IPS-18c (cell line): ENCODE results near the gene DNAJC28.
"Not testable (repeated sequence)": the region's sequence is repeated elsewhere in the genome, so short reads cannot be mapped to it uniquely, and the experiment has no call there.

Source experiments
- H3K4me3 ChIP-seq: 2 replicates; pipeline ENCODE4 v1.7.0; 2013; ENCODE audit warnings: low read depth, mild to moderate bottlenecking, low read length, moderate library complexity; ENCODE audit not compliant: insufficient read depth
- H3K9me3 ChIP-seq: one replicate; pipeline ENCODE4 v1.6.1; 2013; ENCODE audit warnings: mild to moderate bottlenecking, low read length, moderate library complexity; ENCODE audit not compliant: control insufficient read depth, insufficient read depth

Gene DNAJC28, protein sequence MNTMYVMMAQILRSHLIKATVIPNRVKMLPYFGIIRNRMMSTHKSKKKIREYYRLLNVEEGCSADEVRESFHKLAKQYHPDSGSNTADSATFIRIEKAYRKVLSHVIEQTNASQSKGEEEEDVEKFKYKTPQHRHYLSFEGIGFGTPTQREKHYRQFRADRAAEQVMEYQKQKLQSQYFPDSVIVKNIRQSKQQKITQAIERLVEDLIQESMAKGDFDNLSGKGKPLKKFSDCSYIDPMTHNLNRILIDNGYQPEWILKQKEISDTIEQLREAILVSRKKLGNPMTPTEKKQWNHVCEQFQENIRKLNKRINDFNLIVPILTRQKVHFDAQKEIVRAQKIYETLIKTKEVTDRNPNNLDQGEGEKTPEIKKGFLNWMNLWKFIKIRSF

DNA sequence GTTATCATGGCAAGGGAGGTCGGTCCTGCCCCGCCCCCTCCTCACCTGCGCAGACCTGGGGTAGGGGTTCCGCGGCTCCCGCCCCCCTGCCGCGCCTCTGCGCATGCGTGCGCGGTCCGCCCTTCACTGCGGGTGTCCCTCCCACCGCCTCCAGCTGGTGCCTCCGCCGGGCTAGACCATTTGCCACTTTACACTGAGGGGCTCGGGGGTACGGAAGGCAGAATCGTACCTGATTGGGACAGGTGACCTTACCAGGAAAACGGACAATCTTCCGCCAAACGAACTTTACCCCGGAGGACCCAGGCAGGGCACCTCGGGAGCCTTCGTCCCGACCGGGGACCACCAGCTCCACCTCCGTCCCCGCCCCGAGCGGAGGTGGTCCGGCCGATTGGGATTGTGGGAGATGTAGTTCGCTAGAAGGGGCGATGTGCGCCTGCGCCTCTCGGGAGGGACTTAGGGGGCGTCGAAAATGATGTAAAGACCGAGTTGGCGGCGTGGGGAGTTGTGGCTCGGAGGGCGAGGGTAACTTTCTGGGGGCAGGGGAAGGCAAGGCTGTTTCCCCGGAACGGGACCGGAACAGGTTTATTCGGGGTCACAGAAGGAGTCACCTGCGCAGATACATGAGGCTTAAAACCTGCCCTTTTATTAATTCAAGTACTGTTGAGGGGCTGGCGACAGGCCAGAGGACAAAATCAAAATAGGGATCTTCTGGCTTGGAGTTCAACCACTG, at the start of gene DNAJC28:
Gene DNAJC28, minus strand, starts transcription at position 344 of the 730 bp plus-strand sequence. CDS start 2,323 bp downstream, outside the sequence.
- peak within 1 kb of the TSS; percentile 76 for H3K4me3 ChIP-seq
- H3K9me3 ChIP-seq, result no peaks in the 10 kb centered on the region

DNA sequence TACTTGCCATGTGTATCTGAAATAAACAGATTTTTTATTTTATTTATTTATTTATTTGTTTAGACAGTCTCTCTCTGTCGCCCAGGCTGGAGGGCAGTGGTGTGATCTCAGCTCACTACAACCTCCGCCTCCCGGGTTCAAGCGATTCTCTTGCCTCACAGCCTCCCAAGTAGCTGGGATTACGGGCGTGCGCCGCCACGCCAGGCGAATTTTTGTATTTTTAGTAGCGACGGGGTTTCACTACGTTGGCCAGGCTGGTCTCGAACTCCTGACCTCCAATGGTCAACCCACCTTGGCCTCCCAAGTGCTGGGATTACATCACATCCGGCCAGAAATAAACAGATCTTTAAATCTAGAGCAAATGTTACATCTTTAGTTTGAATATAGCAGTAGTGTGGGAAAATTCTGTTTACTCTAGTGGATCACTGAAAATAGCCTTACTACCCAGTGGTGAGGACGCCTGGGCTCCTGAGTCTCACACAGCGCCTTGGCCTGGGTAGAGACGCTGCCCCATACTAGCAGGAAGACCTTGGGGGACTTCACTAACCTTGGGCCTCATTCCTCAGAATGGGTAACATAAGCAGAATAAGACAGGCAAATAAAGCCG, 49.7 kb upstream of the DNAJC28 start:
- H3K4me3 ChIP-seq, result peak overlapping the region; percentile 98
- no peaks in the 10 kb centered on the region for H3K9me3 ChIP-seq

DNA sequence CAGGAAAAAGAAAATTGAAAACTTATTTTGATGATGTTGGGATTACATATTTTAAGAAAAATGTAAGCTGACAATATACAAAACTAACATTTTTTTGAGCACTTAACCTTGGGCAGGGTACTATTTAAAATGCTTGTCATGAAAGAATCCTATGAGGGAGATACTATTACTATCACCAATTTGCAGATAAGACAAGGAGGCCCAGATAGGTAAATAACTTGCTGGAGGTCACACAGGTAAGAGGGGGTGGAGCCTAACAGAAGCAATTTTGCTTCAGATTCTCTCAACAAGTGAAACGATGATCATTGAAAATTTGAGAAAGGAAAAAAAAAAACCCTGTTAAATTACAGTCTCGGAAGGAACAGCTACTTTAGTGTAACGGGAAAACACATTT, 49.2 kb upstream of the DNAJC28 start:
- Histone ChIP-seq H3K4me3 (peak overlapping the region; percentile 98; the same call in 1 of the 2 replicates), H3K9me3 (no peaks in the 10 kb centered on the region)

DNA sequence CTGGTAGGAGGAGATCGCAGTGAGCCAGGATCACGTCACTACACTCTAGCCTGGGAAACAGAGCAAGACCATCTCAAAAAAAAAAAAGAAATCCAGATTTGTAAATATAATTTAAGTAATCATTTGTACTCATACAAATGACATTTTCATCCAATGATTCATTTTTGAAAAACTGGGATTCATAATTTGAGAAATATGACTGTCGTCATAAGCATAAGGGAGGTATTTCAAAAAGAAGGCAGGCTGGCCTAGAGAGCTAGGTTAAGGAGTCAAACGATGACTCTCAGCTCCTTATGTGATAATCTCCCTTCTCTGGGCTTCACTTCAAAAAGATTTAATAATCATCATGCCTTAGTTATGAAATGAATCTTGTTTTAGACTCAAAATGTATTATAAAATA, 48.1 kb upstream of the DNAJC28 start:
- no peak overlapping the region for H3K4me3 ChIP-seq
- H3K9me3 ChIP-seq, result no peaks in the 10 kb centered on the region

DNA sequence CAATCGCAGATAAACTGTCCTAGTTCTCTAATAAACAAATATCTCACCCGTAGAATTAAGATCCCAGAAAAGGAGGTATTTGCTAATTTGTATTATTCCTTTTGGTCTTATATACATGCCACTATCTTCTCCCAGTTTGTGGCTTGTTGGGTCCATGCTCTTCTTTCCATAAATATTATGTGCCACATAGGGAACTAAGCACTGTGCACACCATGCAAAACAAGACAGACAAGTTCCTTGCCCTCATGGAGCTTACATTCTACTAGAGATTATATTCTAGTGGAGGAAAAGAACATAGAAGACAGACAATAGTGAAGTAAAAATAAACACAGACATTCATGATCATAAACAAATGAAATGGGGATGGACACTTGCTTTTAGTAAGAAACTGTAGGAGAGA, 45.7 kb upstream of the DNAJC28 start:
- Histone ChIP-seq H3K4me3 (no peak overlapping the region), H3K9me3 (no peaks in the 10 kb centered on the region)

DNA sequence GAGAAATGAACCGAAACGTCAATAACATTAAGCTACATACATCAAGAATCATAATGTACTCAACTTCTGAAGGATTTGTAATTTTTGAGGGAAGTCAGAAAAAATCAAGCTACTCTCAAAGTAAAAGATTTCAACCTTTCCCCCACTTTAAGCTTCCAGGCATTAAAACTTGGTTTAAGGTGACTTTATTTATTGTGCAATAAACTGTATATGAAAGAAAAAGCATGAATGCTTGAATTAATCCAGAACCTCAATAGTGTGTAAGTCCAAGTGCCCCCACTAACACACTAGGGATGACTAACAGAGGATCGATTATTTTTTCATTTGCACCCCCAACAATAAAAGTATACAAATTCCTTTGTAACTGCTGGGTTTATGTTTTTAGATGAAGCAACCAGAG, 39.5 kb upstream of the DNAJC28 start:
- Histone ChIP-seq H3K4me3 (no peak overlapping the region), H3K9me3 (no peaks in the 10 kb centered on the region)

DNA sequence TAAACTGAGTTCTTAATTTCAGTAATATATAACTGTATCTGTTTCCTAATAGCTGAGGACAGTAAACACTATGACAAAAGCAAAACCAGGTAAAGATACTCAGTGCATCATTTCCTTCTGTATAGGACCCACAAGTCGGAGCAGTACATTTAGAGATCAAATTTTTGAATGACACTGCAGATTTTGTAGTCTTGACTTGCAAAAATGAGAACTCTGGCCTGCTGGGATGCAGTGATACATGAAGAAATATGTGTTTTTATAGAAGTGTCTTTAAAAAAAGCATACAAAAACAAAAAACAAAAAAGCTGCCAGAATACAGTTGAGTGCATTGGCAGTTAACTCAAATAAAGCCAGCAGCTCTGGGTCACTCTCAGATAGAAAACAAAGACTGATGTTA, 31.4 kb upstream of the DNAJC28 start:
- Histone ChIP-seq H3K4me3 (no peak overlapping the region), H3K9me3 (no peaks in the 10 kb centered on the region)

DNA sequence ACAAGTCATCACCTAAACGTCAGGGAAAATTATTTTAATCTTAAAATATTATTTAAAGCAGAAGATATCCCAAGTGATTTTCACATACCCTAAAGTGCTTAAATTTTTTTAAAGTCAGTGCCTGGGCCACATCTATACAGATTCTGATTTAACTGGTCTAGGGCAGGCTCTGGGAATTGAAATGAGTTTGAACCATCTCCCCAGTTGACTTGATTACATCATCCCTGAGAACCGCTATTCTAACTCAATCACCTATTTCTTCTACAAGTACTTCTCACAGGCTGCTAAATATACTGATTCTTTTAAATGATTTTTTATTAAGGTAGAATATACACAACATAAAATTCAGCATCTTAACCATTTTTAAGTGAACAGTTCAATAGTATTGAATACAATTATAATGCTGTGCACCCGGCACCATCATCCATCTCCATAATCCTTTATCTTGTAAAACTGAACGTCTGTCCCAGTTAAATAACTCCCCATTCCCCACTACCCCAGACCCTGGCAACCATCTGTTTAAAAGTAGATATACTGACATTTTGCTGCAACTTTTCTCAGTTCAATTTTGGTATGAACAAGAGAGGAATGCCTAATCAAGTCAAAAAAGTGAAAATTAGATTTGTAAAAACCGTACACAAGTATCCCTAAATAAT, 30.9 kb upstream of the DNAJC28 start:
- H3K4me3 ChIP-seq, result no peak overlapping the region
- no peaks in the 10 kb centered on the region for H3K9me3 ChIP-seq

DNA sequence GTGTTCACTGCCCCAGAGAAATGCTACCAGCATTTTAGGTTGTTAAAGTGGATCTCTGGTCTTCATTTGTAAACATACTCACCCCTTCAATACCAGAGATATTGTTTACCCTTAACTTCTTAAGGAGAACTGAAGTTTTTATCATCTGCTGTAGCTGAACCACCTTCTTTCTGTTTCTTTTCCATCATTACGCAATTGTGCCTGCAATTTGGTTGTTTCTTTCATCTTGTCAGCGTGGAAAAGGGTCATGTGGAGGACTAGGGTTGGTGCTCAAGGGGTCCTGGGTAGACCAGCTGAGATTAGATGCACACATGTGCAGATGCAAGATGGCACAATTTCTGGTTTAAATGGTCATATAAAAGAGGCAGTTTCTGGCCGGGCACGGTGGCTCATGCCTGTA, 27.4 kb upstream of the DNAJC28 start:
- Histone ChIP-seq H3K9me3 (no peaks in the 10 kb centered on the region), H3K4me3 (no peak overlapping the region)

DNA sequence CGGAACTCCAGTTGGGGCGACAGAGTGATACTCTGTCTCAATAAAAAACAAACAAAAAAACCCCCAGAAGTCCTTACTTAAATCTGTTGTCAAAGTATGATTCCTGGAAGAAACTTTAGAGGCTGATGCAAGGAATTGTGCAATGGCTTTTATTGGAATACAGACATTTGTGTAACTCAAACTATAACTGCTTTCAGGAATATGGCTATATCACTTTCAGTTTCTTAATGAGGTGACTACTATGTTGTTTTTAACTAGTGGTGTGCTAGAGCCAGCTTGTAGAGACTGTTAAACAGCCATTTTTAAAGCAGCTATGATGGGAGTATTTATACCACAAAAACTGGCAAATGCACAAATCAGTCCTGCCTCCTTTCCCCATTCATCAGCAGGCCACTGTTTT, 22.7 kb upstream of the DNAJC28 start:
- H3K9me3 ChIP-seq, result no peaks in the 10 kb centered on the region

DNA sequence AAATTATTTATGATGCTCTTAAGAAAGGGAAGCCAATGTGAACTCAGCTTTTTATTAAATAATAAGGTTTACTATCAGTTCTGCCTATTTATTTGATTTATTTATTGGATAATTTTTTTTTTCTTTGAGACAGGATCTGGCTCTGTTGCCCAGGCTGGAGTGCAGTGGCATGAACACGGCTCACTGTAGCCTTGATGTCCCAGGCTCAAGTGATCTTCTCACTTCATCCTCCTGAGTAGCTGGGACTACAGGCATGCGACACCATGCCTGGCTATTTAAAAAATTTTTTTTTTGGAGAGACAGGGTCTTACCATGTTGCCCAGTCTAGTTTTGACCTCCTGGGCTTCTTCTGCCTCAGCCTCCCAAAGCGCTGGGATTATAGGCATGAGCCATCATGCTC, 21.0 kb upstream of the DNAJC28 start:
- Histone ChIP-seq H3K9me3 (no peaks in the 10 kb centered on the region), H3K4me3 (no peak overlapping the region)

More for the DNA sequence above, 22.7 kb upstream of the DNAJC28 start:
- no peak overlapping the region for H3K4me3 ChIP-seq

DNA sequence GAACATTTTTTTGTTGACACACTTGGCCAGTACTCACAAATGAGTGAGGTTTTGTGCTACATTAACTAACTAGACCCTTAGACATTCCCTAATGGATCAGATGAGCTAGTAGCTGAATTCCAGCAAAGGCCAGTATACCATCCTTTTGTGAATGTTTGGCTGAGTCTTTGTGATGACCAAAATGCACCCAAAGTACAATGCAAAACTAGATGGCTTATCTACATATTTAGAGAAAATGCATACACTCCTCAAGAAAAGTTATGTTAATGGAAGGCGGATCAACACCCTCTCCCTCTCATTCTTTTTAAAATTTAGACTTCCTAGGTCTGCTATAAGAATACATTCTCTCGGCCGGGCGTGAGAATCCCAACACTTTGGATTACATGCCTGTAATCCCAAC, 20.1 kb upstream of the DNAJC28 start:
- no peaks in the 10 kb centered on the region for H3K9me3 ChIP-seq
- no peak overlapping the region for H3K4me3 ChIP-seq

DNA sequence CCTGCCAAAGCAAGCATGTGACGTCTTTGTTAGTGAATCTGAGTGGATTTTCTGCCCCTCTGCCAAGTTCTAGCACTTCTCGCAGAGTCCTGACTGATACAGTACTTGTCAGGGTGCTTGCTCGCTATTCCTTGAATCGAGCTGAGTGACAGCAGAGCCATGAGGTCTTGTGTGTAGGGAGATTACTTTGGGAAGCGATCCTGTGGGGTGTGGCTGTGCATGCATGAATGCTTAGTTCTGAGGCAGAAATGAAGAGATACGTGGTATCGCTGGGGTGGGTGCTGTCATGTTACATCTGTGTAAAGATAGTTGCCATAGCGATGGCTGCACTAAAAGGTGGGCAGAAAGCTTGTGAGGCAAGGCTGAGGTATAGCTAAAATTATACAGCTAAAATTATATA, 19.3 kb upstream of the DNAJC28 start:
- no peak overlapping the region for H3K4me3 ChIP-seq
- no peaks in the 10 kb centered on the region for H3K9me3 ChIP-seq

DNA sequence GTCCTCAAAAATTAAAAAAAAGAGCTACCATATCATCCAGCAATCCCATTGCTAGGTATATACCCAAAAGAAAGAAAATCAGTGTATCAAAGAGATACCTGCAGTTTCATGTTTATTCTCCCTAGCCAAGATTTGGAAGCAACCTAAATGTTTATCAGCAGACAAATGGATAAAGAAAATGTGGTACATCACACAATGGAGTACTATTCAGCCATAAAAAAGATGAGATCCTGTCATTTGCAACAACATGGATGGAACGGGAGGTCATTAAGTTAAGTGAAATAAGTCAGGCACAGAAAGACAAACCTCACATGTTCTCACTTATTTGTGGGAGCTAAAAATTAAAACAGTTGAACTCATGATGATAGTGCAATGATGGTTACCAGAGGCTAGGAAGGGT, 15.5 kb upstream of the DNAJC28 start:
- H3K4me3 ChIP-seq, H3K9me3 ChIP-seq: not testable (repeated sequence)

DNA sequence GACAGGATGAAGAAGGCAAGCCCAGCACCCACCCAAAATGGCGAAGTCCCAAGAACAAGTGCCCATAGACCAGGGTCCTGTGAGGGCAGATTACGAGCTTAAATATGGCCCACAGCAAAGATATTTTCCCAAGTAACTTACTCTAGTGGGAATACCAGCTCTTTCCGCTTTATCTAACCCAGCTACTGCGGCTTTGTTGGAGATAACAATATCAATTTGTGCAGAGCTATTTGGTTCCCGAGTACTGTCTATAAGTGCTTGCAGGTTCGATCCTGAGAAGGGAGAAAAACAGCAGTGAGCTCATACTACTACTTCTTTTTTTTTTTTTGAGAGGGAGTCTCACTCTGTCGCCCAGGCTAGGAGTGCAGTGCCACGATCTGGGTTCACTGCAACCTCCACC, 14.3 kb upstream of the DNAJC28 start:
- H3K9me3 ChIP-seq, result no peaks in the 10 kb centered on the region
- H3K4me3 ChIP-seq, result no peak overlapping the region

DNA sequence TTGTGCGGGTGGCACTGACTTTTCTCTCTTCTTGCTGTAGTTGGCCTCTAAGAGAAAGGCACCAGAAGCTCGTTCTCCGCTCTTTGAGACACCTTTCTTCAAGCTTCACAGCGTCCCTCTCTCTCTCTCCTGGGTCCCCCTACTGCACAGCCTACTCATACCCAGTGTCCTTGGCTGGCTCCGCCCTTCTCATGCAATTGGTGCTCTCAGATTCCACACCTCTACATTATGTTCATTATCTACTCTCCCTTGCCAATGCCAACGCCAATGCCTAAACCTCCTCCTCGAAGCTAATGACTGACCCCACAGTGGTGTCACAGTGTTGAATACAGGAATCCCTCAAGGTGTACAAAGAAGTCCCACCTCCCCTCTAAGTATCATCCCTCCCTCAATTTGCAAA, 4.8 kb upstream of the DNAJC28 start:
- H3K9me3 ChIP-seq, result no peaks in the 10 kb centered on the region
- H3K4me3 ChIP-seq, result no peak overlapping the region

DNA sequence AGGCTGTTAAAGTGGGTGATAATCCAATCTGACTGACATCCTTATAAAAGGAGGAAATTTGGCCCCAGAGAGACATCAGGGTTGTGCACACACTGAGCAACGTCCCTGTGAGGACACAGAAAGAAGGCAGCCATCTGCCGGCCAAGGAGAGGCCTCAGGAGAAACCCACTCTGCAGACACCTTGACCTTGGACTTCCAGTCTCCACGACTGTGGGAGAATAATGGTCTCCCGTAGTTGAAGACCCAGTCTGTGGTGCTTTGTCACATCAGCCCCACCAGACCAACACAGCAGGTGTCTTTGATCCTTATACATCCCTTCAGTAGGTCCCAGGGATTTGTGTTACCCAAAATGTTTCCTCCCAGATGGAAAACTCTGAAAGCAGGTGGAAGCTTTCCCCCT, 4.2 kb upstream of the DNAJC28 start:
- Histone ChIP-seq H3K4me3 (no peak overlapping the region), H3K9me3 (no peaks in the 10 kb centered on the region)

DNA sequence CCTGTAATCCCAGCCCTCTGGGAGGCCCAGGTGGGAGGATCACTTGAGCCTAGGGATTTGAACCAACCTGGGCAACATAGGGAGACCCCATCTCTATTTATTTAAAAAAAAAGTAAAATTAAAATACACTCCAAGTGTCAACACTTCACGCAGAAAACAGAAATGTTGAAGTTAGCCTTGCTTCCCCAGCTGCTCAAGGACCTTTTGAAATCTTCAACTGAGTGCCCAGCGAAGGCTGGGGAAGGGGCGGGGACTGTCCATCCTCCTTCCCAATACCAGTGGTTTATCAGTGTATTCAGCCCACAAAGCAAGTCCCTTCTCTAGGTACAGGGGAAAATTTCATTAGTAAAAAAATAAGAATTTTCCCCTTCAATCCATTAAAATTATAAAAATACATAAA, 2.2 kb upstream of the DNAJC28 start:
- Histone ChIP-seq H3K4me3 (no peak overlapping the region), H3K9me3 (no peaks in the 10 kb centered on the region)
